WTC11 (cell line): ENCODE measurements around the gene FMNL2. TPM values are rescaled to one million over a fixed set of nuclear protein-coding genes. Genes with fewer than 3 reads are reported as not detected.
A peak's percentile ranks its signal among the peaks of the same experiment; 100 is the strongest.

Experiments
- ATAC-seq: fragments of 200-7000 bp; cut with Tn5 transposase; 2 replicates; pipeline ENCODE4 v1.10.0; 2021; ENCODE audit warnings: mild to moderate bottlenecking, moderate library complexity
- CTCF ChIA-PET: fragments of 300-600 bp; sonication (Branson Sonifier 250); formaldehyde crosslinking; loops from one replicate; lab custom pipeline; 2021; ENCODE audit warnings: antibody characterized with exemption; lab: Charles Lee
- POLR2A ChIA-PET: fragments of 350-600 bp; sonication (Branson Sonifier 250); formaldehyde crosslinking; loops from one replicate; lab custom pipeline; 2021; ENCODE audit warnings: antibody characterized with exemption; lab: Charles Lee
- DNase-seq: peaks from one replicate; pipeline ENCODE4 v3.0.0; 2021; ENCODE audit warnings: low spot score
- H3K27ac Mint-ChIP-seq: 2 replicates; pipeline ENCODE4 v1.8.0; 2021; ENCODE audit warnings: mixed read lengths
- H3K27me3 Mint-ChIP-seq: 2 replicates; pipeline ENCODE4 v1.8.0; 2021; ENCODE audit warnings: low read depth, mild to moderate bottlenecking, moderate library complexity, mixed read lengths
- H3K36me3 Mint-ChIP-seq: 2 replicates; pipeline ENCODE4 v1.8.0; 2021; ENCODE audit warnings: mixed read lengths
- H3K4me1 Mint-ChIP-seq: 2 replicates; pipeline ENCODE4 v1.8.0; 2022; ENCODE audit warnings: mixed read lengths
- H3K4me3 Mint-ChIP-seq: 2 replicates; pipeline ENCODE4 v1.8.0; 2021; ENCODE audit warnings: mild to moderate bottlenecking, moderate library complexity, mixed read lengths
- H3K9me3 Mint-ChIP-seq: 2 replicates; pipeline ENCODE4 v1.8.0; 2021; ENCODE audit warnings: mixed read lengths
- ETV6 ChIP-seq: sonication (generic); formaldehyde crosslinking; IDR thresholded peaks from 2 replicates; pipeline ENCODE4 v1.8.1; 2022; ENCODE audit warnings: mild to moderate bottlenecking, missing genetic modification reagents
- FOXK1 ChIP-seq: sonication (generic); formaldehyde crosslinking; IDR thresholded peaks from 2 replicates; pipeline ENCODE4 v1.8.0; 2022; ENCODE audit warnings: mild to moderate bottlenecking, moderate library complexity, missing genetic modification reagents
- JAZF1 ChIP-seq: fragments of 250-450 bp; sonication (Bioruptor Pico); IDR thresholded peaks from 2 replicates; pipeline ENCODE4 v1.9.0; 2021; ENCODE audit warnings: moderate library complexity, mild to moderate bottlenecking, inconsistent platforms
- NFATC4 ChIP-seq: fragments of 250-450 bp; sonication (Bioruptor Pico); IDR thresholded peaks from 2 replicates; pipeline ENCODE4 v1.9.0; 2021; ENCODE audit warnings: mild to moderate bottlenecking
- NR3C1 ChIP-seq: sonication (generic); formaldehyde crosslinking; conservative IDR thresholded peaks from 2 replicates; pipeline ENCODE4 v1.8.1; 2023; ENCODE audit warnings: low read depth, mild to moderate bottlenecking, missing genetic modification reagents
- TCF7 ChIP-seq: sonication (generic); formaldehyde crosslinking; IDR thresholded peaks from 2 replicates; pipeline ENCODE4 v1.8.0; 2022; ENCODE audit warnings: mild to moderate bottlenecking, low read depth, missing genetic modification reagents, moderate library complexity
- ZNF219 ChIP-seq: sonication (generic); formaldehyde crosslinking; IDR thresholded peaks from 2 replicates; pipeline ENCODE4 v1.8.0; 2023; ENCODE audit warnings: missing genetic modification reagents, mild to moderate bottlenecking, borderline replicate concordance
- ZNF423 ChIP-seq: fragments of 250-450 bp; sonication (Bioruptor Pico); IDR thresholded peaks from 2 replicates; pipeline ENCODE4 v2.1.2; 2022; ENCODE audit warnings: mild to moderate bottlenecking, moderate library complexity
- total RNA-seq: library from RNA; stranded (reverse); gene quantifications from 3 replicates; pipeline ENCODE4 v1.2.3, GENCODE V29; 2021
- TF ChIP-seq, protein P1 (sequence below): sonication (generic); formaldehyde crosslinking; IDR thresholded peaks from 2 replicates; pipeline ENCODE4 v1.8.0; 2023; ENCODE audit warnings: mild to moderate bottlenecking, missing genetic modification reagents
- TF ChIP-seq, protein P2 (sequence below): sonication (generic); formaldehyde crosslinking; conservative IDR thresholded peaks from 2 replicates; pipeline ENCODE4 v1.8.1; 2022; ENCODE audit warnings: mild to moderate bottlenecking, missing genetic modification reagents
- TF ChIP-seq, protein P3 (sequence below): fragments of 250-450 bp; sonication (Bioruptor Pico); IDR thresholded peaks from 2 replicates; pipeline ENCODE4 v1.9.0; 2021; ENCODE audit warnings: mild to moderate bottlenecking, borderline replicate concordance
- TF ChIP-seq, protein P4 (sequence below): sonication (generic); formaldehyde crosslinking; IDR thresholded peaks from 2 replicates; pipeline ENCODE4 v1.8.1; 2022; ENCODE audit warnings: low read depth, mild to moderate bottlenecking, moderate library complexity, missing genetic modification reagents, borderline replicate concordance
- TF ChIP-seq, protein P5 (sequence below): fragments of 250-450 bp; sonication (Bioruptor Pico); IDR thresholded peaks from 2 replicates; pipeline ENCODE4 v1.9.0; 2021; ENCODE audit warnings: mild to moderate bottlenecking
- TF ChIP-seq, protein P6 (sequence below): sonication (generic); formaldehyde crosslinking; IDR thresholded peaks from 2 replicates; pipeline ENCODE4 v1.8.0; 2022; ENCODE audit warnings: mild to moderate bottlenecking, missing genetic modification reagents

FMNL2 gene
- total RNA-seq, 1 experiment from 2014 or later, result 43.0 TPM

DNA sequence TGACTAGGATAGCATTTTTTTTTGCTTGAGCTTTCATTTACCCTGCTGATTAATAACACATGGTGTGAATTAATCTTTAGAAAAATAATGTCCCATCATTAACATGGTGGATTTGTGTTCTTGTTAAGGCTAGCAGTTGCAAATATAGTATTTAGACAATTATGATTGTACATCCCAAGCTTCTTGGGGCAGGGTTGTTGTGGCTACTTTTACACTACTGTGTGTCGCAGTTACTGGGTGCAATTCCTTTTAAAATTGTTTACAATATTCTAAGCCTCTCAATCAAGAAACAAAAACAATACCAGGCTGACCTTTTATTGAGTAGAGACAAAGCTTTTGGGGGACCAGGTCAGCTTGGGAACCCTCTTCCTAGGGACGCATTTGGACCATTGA lies 2.5 kb downstream of the FMNL2 start:
- CTCF ChIA-PET, result interaction anchor here (1.0 to 2.4 kb wide), 2 partner anchors 104 to 161 kb away, joined by 3 to 8 read pairs; no protein-coding TSS in a partner anchor
- TF ChIP-seq JAZF1 (CRISPR knock-in tag) (no peak), NR3C1 (no peak), ZNF219 (CRISPR knock-in tag) (no peak), FOXK1 (CRISPR knock-in tag) (no peak), NFATC4 (no peak), TCF7 (CRISPR knock-in tag) (no peak), ETV6 (CRISPR knock-in tag) (no peak), ZNF423 (CRISPR knock-in tag) (no peak)
- TF ChIP-seq, protein P1, sequence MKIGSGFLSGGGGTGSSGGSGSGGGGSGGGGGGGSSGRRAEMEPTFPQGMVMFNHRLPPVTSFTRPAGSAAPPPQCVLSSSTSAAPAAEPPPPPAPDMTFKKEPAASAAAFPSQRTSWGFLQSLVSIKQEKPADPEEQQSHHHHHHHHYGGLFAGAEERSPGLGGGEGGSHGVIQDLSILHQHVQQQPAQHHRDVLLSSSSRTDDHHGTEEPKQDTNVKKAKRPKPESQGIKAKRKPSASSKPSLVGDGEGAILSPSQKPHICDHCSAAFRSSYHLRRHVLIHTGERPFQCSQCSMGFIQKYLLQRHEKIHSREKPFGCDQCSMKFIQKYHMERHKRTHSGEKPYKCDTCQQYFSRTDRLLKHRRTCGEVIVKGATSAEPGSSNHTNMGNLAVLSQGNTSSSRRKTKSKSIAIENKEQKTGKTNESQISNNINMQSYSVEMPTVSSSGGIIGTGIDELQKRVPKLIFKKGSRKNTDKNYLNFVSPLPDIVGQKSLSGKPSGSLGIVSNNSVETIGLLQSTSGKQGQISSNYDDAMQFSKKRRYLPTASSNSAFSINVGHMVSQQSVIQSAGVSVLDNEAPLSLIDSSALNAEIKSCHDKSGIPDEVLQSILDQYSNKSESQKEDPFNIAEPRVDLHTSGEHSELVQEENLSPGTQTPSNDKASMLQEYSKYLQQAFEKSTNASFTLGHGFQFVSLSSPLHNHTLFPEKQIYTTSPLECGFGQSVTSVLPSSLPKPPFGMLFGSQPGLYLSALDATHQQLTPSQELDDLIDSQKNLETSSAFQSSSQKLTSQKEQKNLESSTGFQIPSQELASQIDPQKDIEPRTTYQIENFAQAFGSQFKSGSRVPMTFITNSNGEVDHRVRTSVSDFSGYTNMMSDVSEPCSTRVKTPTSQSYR (CRISPR knock-in tag), result no peak
- TF ChIP-seq, protein P2, sequence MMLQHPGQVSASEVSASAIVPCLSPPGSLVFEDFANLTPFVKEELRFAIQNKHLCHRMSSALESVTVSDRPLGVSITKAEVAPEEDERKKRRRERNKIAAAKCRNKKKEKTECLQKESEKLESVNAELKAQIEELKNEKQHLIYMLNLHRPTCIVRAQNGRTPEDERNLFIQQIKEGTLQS (CRISPR knock-in tag), result no peak
- TF ChIP-seq, protein P3, sequence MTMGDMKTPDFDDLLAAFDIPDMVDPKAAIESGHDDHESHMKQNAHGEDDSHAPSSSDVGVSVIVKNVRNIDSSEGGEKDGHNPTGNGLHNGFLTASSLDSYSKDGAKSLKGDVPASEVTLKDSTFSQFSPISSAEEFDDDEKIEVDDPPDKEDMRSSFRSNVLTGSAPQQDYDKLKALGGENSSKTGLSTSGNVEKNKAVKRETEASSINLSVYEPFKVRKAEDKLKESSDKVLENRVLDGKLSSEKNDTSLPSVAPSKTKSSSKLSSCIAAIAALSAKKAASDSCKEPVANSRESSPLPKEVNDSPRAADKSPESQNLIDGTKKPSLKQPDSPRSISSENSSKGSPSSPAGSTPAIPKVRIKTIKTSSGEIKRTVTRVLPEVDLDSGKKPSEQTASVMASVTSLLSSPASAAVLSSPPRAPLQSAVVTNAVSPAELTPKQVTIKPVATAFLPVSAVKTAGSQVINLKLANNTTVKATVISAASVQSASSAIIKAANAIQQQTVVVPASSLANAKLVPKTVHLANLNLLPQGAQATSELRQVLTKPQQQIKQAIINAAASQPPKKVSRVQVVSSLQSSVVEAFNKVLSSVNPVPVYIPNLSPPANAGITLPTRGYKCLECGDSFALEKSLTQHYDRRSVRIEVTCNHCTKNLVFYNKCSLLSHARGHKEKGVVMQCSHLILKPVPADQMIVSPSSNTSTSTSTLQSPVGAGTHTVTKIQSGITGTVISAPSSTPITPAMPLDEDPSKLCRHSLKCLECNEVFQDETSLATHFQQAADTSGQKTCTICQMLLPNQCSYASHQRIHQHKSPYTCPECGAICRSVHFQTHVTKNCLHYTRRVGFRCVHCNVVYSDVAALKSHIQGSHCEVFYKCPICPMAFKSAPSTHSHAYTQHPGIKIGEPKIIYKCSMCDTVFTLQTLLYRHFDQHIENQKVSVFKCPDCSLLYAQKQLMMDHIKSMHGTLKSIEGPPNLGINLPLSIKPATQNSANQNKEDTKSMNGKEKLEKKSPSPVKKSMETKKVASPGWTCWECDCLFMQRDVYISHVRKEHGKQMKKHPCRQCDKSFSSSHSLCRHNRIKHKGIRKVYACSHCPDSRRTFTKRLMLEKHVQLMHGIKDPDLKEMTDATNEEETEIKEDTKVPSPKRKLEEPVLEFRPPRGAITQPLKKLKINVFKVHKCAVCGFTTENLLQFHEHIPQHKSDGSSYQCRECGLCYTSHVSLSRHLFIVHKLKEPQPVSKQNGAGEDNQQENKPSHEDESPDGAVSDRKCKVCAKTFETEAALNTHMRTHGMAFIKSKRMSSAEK (CRISPR knock-in tag), result no peak
- TF ChIP-seq, protein P4, sequence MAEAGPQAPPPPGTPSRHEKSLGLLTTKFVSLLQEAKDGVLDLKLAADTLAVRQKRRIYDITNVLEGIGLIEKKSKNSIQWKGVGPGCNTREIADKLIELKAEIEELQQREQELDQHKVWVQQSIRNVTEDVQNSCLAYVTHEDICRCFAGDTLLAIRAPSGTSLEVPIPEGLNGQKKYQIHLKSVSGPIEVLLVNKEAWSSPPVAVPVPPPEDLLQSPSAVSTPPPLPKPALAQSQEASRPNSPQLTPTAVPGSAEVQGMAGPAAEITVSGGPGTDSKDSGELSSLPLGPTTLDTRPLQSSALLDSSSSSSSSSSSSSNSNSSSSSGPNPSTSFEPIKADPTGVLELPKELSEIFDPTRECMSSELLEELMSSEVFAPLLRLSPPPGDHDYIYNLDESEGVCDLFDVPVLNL (CRISPR knock-in tag), result no peak
- TF ChIP-seq, protein P5, sequence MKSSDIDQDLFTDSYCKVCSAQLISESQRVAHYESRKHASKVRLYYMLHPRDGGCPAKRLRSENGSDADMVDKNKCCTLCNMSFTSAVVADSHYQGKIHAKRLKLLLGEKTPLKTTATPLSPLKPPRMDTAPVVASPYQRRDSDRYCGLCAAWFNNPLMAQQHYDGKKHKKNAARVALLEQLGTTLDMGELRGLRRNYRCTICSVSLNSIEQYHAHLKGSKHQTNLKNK (CRISPR knock-in tag), result no peak
- TF ChIP-seq, protein P6, sequence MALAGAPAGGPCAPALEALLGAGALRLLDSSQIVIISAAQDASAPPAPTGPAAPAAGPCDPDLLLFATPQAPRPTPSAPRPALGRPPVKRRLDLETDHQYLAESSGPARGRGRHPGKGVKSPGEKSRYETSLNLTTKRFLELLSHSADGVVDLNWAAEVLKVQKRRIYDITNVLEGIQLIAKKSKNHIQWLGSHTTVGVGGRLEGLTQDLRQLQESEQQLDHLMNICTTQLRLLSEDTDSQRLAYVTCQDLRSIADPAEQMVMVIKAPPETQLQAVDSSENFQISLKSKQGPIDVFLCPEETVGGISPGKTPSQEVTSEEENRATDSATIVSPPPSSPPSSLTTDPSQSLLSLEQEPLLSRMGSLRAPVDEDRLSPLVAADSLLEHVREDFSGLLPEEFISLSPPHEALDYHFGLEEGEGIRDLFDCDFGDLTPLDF (CRISPR knock-in tag), result no peak

More for the DNA sequence above, 2.5 kb downstream of the FMNL2 start:
- H3K4me1 Mint-ChIP-seq, result peaks cover 54% of the 10 kb centered on the region
- POLR2A ChIA-PET, result no interaction called here
- no peaks in the 10 kb centered on the region for H3K9me3 Mint-ChIP-seq
- ATAC-seq, result no peak
- peak overlapping the region; percentile 95 for H3K4me3 Mint-ChIP-seq
- peaks cover 6% of the 10 kb centered on the region for H3K27me3 Mint-ChIP-seq
- H3K36me3 Mint-ChIP-seq, result no peaks in the 10 kb centered on the region; the same call in 1 of the 2 replicates
- H3K27ac Mint-ChIP-seq, result no peak overlapping the region
- DNase-seq, result no peak
